ENCODE data around the gene MARVELD2.

- TF ChIP-seq POLR2A (conservative IDR thresholded peaks at IDR 0.05) (no peak), GATA2 (CRISPR knock-in tag; IDR thresholded peaks at IDR 0.05) (no peak), RFX1 (IDR thresholded peaks at IDR 0.05) (no peak), CTCF (IDR thresholded peaks at IDR 0.05 in 2 of 3, conservative IDR thresholded peaks at IDR 0.05 in 1 of 3; ENCODE audit: insufficient read depth in 2 of 3, low read depth in 1 of 3, low read length in 3 of 3) (no peak), L3MBTL2 (IDR thresholded peaks at IDR 0.05) (no peak), ZNF24 (IDR thresholded peaks at IDR 0.05) (no peak)
Observed at GRCh38 chr5:69418554-69418953, 3.6 kb downstream of the MARVELD2 start.

Data from K562 (cell line).